ENCODE data around the gene RASGRP1. TPM values are rescaled to one million over a fixed set of nuclear protein-coding genes. Genes with fewer than 3 reads are reported as not detected.

Gene RASGRP1
- polyA plus RNA-seq, 1 of the 3 experiments (the other 2 are of a cell fraction): 0.03 TPM

DNA sequence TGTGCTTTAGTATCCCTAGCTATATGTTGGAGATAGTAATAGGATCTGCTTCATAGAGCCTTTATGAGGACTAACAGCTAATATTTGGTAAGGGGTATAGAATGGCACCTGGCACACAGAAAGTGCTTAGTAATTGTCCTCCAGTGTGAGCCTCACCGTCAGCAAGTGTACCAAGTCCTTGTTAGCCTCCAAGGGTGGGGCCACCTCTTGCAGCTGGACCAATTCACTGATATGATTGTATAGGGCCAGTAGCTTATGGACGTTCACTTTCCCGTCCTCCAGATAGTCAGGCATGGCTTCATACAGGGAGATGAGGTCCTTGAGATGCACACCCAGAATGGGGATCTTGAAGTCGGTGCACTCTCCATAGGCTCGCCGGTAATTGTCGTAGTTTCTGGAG lies 57.0 kb downstream of the RASGRP1 start:
- Histone ChIP-seq H3K4me2 (no peak overlapping the region), H3K79me2 (ENCODE audit: insufficient read depth) (no peaks in the 10 kb centered on the region), H3K27ac (ENCODE audit: low read depth in 2 of 2, low read length in 1 of 2) (no peak overlapping the region), H3K9me2 (no peaks in the 10 kb centered on the region), H3K27me3 (ENCODE audit: insufficient read depth) (no peaks in the 10 kb centered on the region), H3K9ac (no peak overlapping the region), H4K20me1 (ENCODE audit: insufficient read depth) (no peaks in the 10 kb centered on the region), H3K36me3 (replicated peaks in 1 of 2; ENCODE audit: control insufficient read depth in 1 of 2, insufficient read depth in 2 of 2, low read length in 1 of 2) (no peaks in the 10 kb centered on the region), H3K4me3 (ENCODE audit: low read depth in 2 of 2, low read length in 1 of 2) (no peak overlapping the region), H2AFZ (ENCODE audit: low read depth) (no peak overlapping the region), H3F3A (replicated peaks; ENCODE audit: insufficient read depth) (no peaks in the 10 kb centered on the region), H3K4me1 (ENCODE audit: control insufficient read depth in 1 of 2, insufficient read depth in 2 of 2, low read depth in 1 of 2, low read length in 1 of 2) (peaks cover 0 to under 1% of the 10 kb centered on the region in 2 experiments; a peak in 1 of 4 replicates), H3K9me3 (no peaks in the 10 kb centered on the region)
- WGBS (ENCODE audit: low lambda C conversion rate): 96% methylated on average over 7 of the region's 7 CpGs
- POLR2A ChIA-PET: no interaction called here
- no peak for DNase-seq
- CTCF ChIA-PET: interaction anchor here (0.8 to 1.3 kb wide), 3 partner anchors 41 to 192 kb away, joined by 3 to 4 read pairs (median 3); partner anchors contain the start of gene RASGRP1
- TF ChIP-seq TEAD4 (IDR thresholded peaks at IDR 0.05; ENCODE audit: borderline replicate concordance, insufficient read depth): no peak
- no peak for TF ChIP-seq RAD21 (IDR thresholded peaks at IDR 0.05; ENCODE audit: low read length)
- no peak for TF ChIP-seq EP300 (IDR thresholded peaks at IDR 0.05; ENCODE audit: borderline replicate concordance in 1 of 2, low read depth in 1 of 2, low read length in 1 of 2)
- TF ChIP-seq USF1 (IDR thresholded peaks at IDR 0.05; ENCODE audit: borderline replicate concordance, low read depth): no peak
- TF ChIP-seq RCOR1 (IDR thresholded peaks at IDR 0.05; ENCODE audit: low read length): no peak
- TF ChIP-seq, protein P1, sequence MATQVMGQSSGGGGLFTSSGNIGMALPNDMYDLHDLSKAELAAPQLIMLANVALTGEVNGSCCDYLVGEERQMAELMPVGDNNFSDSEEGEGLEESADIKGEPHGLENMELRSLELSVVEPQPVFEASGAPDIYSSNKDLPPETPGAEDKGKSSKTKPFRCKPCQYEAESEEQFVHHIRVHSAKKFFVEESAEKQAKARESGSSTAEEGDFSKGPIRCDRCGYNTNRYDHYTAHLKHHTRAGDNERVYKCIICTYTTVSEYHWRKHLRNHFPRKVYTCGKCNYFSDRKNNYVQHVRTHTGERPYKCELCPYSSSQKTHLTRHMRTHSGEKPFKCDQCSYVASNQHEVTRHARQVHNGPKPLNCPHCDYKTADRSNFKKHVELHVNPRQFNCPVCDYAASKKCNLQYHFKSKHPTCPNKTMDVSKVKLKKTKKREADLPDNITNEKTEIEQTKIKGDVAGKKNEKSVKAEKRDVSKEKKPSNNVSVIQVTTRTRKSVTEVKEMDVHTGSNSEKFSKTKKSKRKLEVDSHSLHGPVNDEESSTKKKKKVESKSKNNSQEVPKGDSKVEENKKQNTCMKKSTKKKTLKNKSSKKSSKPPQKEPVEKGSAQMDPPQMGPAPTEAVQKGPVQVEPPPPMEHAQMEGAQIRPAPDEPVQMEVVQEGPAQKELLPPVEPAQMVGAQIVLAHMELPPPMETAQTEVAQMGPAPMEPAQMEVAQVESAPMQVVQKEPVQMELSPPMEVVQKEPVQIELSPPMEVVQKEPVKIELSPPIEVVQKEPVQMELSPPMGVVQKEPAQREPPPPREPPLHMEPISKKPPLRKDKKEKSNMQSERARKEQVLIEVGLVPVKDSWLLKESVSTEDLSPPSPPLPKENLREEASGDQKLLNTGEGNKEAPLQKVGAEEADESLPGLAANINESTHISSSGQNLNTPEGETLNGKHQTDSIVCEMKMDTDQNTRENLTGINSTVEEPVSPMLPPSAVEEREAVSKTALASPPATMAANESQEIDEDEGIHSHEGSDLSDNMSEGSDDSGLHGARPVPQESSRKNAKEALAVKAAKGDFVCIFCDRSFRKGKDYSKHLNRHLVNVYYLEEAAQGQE (IDR thresholded peaks at IDR 0.05; ENCODE audit: low read depth, low read length): no peak

DNA sequence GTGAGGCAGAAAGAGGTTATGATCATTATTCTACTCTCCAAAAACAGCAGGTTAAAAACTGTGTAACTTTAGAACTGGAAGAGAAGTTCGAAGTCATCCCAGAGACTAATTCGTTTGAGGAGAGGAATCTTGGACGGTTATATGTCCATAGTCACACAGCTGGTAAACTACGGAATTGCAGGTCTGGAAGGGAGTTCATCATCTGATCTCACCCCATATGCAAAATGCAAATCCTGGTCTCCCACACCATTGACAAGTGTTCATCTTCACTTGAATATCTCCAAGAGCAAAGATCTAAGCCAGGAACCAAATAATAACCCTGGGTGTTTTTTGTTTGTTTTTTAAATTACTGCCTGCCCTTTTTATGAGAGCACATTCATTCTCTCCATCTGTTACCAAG lies 57.6 kb downstream of the RASGRP1 start:
- CTCF ChIA-PET: interaction anchor here (0.9 to 1.3 kb wide), 2 partner anchors 42 to 57 kb away, joined by 3 to 4 read pairs; partner anchors contain the start of gene RASGRP1
- Histone ChIP-seq H3K27ac (ENCODE audit: low read depth in 2 of 2, low read length in 1 of 2) (no peak overlapping the region), H3K4me2 (no peak overlapping the region), H3K4me3 (ENCODE audit: low read depth in 2 of 2, low read length in 1 of 2) (no peak overlapping the region), H3K9me3 (no peaks in the 10 kb centered on the region), H4K20me1 (ENCODE audit: insufficient read depth) (no peaks in the 10 kb centered on the region), H3F3A (replicated peaks; ENCODE audit: insufficient read depth) (no peaks in the 10 kb centered on the region), H3K36me3 (replicated peaks in 1 of 2; ENCODE audit: control insufficient read depth in 1 of 2, insufficient read depth in 2 of 2, low read length in 1 of 2) (no peaks in the 10 kb centered on the region), H3K4me1 (ENCODE audit: control insufficient read depth in 1 of 2, insufficient read depth in 2 of 2, low read depth in 1 of 2, low read length in 1 of 2) (no peaks in the 10 kb centered on the region), H2AFZ (ENCODE audit: low read depth) (no peak overlapping the region), H3K27me3 (ENCODE audit: insufficient read depth) (no peaks in the 10 kb centered on the region), H3K79me2 (ENCODE audit: insufficient read depth) (no peaks in the 10 kb centered on the region), H3K9me2 (no peaks in the 10 kb centered on the region), H3K9ac (no peak overlapping the region)
- no peak for TF ChIP-seq MEF2A (IDR thresholded peaks at IDR 0.05; ENCODE audit: borderline replicate concordance, low read depth)
- no peak for TF ChIP-seq RAD21 (IDR thresholded peaks at IDR 0.05; ENCODE audit: low read length)
- TF ChIP-seq TAF1 (IDR thresholded peaks at IDR 0.05; ENCODE audit: borderline replicate concordance, low read depth, low read length): no peak
- TF ChIP-seq EP300 (IDR thresholded peaks at IDR 0.05; ENCODE audit: borderline replicate concordance in 1 of 2, low read depth in 1 of 2, low read length in 1 of 2): no peak
- no peak for TF ChIP-seq PBX3 (IDR thresholded peaks at IDR 0.05)
- no peak for TF ChIP-seq FOXJ3 (CRISPR knock-in tag; IDR thresholded peaks at IDR 0.05)
- TF ChIP-seq USF1 (IDR thresholded peaks at IDR 0.05; ENCODE audit: borderline replicate concordance, low read depth): no peak
- TF ChIP-seq, protein P2, sequence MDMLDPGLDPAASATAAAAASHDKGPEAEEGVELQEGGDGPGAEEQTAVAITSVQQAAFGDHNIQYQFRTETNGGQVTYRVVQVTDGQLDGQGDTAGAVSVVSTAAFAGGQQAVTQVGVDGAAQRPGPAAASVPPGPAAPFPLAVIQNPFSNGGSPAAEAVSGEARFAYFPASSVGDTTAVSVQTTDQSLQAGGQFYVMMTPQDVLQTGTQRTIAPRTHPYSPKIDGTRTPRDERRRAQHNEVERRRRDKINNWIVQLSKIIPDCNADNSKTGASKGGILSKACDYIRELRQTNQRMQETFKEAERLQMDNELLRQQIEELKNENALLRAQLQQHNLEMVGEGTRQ (IDR thresholded peaks at IDR 0.05; ENCODE audit: borderline replicate concordance, low read depth, low read length): no peak
- TF ChIP-seq GABPA (IDR thresholded peaks at IDR 0.05; ENCODE audit: low read depth): no peak
- 94% methylated on average over 4 of the region's 4 CpGs for WGBS (ENCODE audit: low lambda C conversion rate)
- no peak for DNase-seq
- POLR2A ChIA-PET: no interaction called here

Measured in SK-N-SH (cell line).